ENCODE results near the gene TUBB6. TPM values are rescaled to one million over a fixed set of nuclear protein-coding genes. Genes with fewer than 3 reads are reported as not detected.

Gene TUBB6
- total RNA-seq, 1 donor from 2014 or later: 188 TPM

- DNase-seq: no peak
Measured at GRCh38 chr18:12314591-12315305, 6.7 kb downstream of the TUBB6 start.

GRCh38 chr18:12315490-12315889, 7.4 kb downstream of the TUBB6 start:
- no peak for DNase-seq

- no peak for DNase-seq
Measured at GRCh38 chr18:12315911-12316310, 7.9 kb downstream of the TUBB6 start.

GRCh38 chr18:12317664-12318333, 9.8 kb downstream of the TUBB6 start:
- DNase-seq: peak; percentile 60

- DNase-seq: no peak
Measured at GRCh38 chr18:12318334-12318697, 10.3 kb downstream of the TUBB6 start.

- DNase-seq: no peak
Measured at GRCh38 chr18:12318857-12319256, 10.8 kb downstream of the TUBB6 start.

GRCh38 chr18:12321333-12321732, 13.3 kb downstream of the TUBB6 start:
- DNase-seq: no peak

- no peak for DNase-seq
Measured at GRCh38 chr18:12324991-12325725, 17.1 kb downstream of the TUBB6 start.

GRCh38 chr18:12325726-12326245, 17.7 kb downstream of the TUBB6 start:
- DNase-seq: no peak

- no peak for DNase-seq
Measured at GRCh38 chr18:12326711-12327460, 18.8 kb downstream of the TUBB6 start.

- no peak for DNase-seq
Measured at GRCh38 chr18:12327510-12328178, 19.6 kb downstream of the TUBB6 start.

- DNase-seq: no peak
Measured at GRCh38 chr18:12328179-12328823, 20.3 kb downstream of the TUBB6 start.

- no peak for DNase-seq
Measured at GRCh38 chr18:12329125-12329698, 21.2 kb downstream of the TUBB6 start.

GRCh38 chr18:12330766-12331165, 22.7 kb downstream of the TUBB6 start:
- DNase-seq: no peak

- DNase-seq: no peak
Measured at GRCh38 chr18:12333506-12334290, 25.7 kb downstream of the TUBB6 start.

GRCh38 chr18:12334366-12334808, 26.3 kb downstream of the TUBB6 start:
- no peak for DNase-seq

- DNase-seq: no peak
Measured at GRCh38 chr18:12334863-12335262, 26.8 kb downstream of the TUBB6 start.

- DNase-seq: no peak
Measured at GRCh38 chr18:12335503-12335902, 27.5 kb downstream of the TUBB6 start.

- no peak for DNase-seq
Measured at GRCh38 chr18:12336171-12336613, 28.2 kb downstream of the TUBB6 start.

- DNase-seq: no peak
Measured at GRCh38 chr18:12336887-12337286, 28.8 kb downstream of the TUBB6 start.

Data from skin of body (tissue), 2 donors.